Panc1 (cell line): Measurements from ENCODE around the gene N4BP2L1. TPM values are rescaled to one million over a fixed set of nuclear protein-coding genes. Genes with fewer than 3 reads are reported as not detected.

Experiments
- ATAC-seq: fragments of 200-7000 bp; cut with Tn5 transposase; 2 replicates; pipeline ENCODE4 v1.9.1; 2020; ENCODE audit warnings: mild to moderate bottlenecking, moderate library complexity
- BruUV-seq: library from RNA; stranded (reverse); fragments of 400-500 nt; replicated peaks from 2 replicates; lab custom pipeline; 2021; lab: Mats Ljungman, UMichigan
- CTCF ChIA-PET: fragments of 300-600 bp; sonication (Branson Sonifier 250); formaldehyde crosslinking; loops from one replicate; lab custom pipeline; 2022; ENCODE audit warnings: antibody characterized with exemption; lab: Charles Lee
- POLR2A ChIA-PET: fragments of 300-600 bp; sonication (Branson Sonifier 250); formaldehyde crosslinking; loops from one replicate; lab custom pipeline; 2022; ENCODE audit warnings: antibody characterized with exemption; lab: Charles Lee
- DNase-seq: peaks from one replicate; pipeline ENCODE4 v3.0.0-alpha.2; 2010; ENCODE audit warnings: low read depth, low spot score
- H3K27ac ChIP-seq: 2 replicates; pipeline ENCODE4 v1.5.1; 2011; ENCODE audit warnings: mild to moderate bottlenecking, low read length, inconsistent platforms
- H3K27me3 ChIP-seq: fragments of 200-500 bp; sonication (Bioruptor generic); 2 replicates; pipeline ENCODE4 v1.6.0; 2014; ENCODE audit warnings: low read length, inconsistent platforms; ENCODE audit not compliant: control insufficient read depth, insufficient read depth
- H3K36me3 ChIP-seq: fragments of 200-500 bp; sonication (Bioruptor generic); 2 replicates; pipeline ENCODE4 v1.5.1; 2014; ENCODE audit warnings: inconsistent platforms, mild to moderate bottlenecking, low read length, moderate library complexity; ENCODE audit not compliant: control insufficient read depth, insufficient read depth
- H3K4me1 ChIP-seq: 2 replicates; pipeline ENCODE4 v1.5.1; 2011; ENCODE audit warnings: inconsistent platforms, mild to moderate bottlenecking, low read length, moderate library complexity; ENCODE audit not compliant: control insufficient read depth, insufficient read depth
- H3K4me3 ChIP-seq, 2 experiments: 2 replicates each; pipeline ENCODE4 v1.5.1; 2011 to 2012; ENCODE audit warnings: low read depth in 2 of 2, low read length in 2 of 2, mild to moderate bottlenecking in 2 of 2, inconsistent platforms in 1 of 2, moderate library complexity in 1 of 2
- H3K9me3 ChIP-seq: fragments of 200-500 bp; sonication (Bioruptor generic); 2 replicates; pipeline ENCODE4 v1.5.1; 2014; ENCODE audit warnings: low read depth, mild to moderate bottlenecking, inconsistent platforms, low read length, moderate library complexity; ENCODE audit not compliant: control insufficient read depth, insufficient read depth
- POLR2AphosphoS5 ChIP-seq: IDR thresholded peaks from 2 replicates; pipeline ENCODE4 v1.6.1; 2012; ENCODE audit warnings: mild to moderate bottlenecking, low read depth, low read length, moderate library complexity
- SIN3A ChIP-seq: IDR thresholded peaks from 2 replicates; pipeline ENCODE4 v1.6.1; 2012; ENCODE audit warnings: low read depth, mild to moderate bottlenecking, low read length, moderate library complexity, borderline replicate concordance; ENCODE audit not compliant: insufficient read depth
- TCF7L2 ChIP-seq: IDR thresholded peaks from 2 replicates; pipeline ENCODE4 v1.6.1; 2011; ENCODE audit warnings: mild to moderate bottlenecking, low read depth, low read length, inconsistent platforms
- in situ Hi-C: cut with HindIII; loops from 2 replicates; pipeline ENCODE4 v1.10.0; 2016; ENCODE audit warnings: low sequenced_read_pairs, low pct_unique_long_range_greater_than_20kb
- intact Hi-C: fragments of 100-400 bp; cut with micrococcal nuclease; formaldehyde crosslinking; loops from one replicate; pipeline ENCODE4 v1.10.0; 2022; ENCODE audit not compliant: unreplicated experiment
- total RNA-seq: library from RNA; stranded (reverse); gene quantifications from one replicate; pipeline ENCODE4 v1.2.1, GENCODE V29; 2021; ENCODE audit not compliant: unreplicated experiment
- TF ChIP-seq, protein P1 (sequence below): fragments of 450-650 bp; IDR thresholded peaks from 2 replicates; pipeline ENCODE4 v1.5.1; 2017; ENCODE audit warnings: mild to moderate bottlenecking
- TF ChIP-seq, protein P2 (sequence below), 2 experiments: IDR thresholded peaks; 2 replicates each; pipeline ENCODE4 v1.6.1; 2011 to 2012; ENCODE audit warnings: low read depth in 2 of 2, control low read depth in 1 of 2, low read length in 1 of 2, mild to moderate bottlenecking in 1 of 2, moderate library complexity in 1 of 2; ENCODE audit not compliant: insufficient read depth in 1 of 2

N4BP2L1 gene
- total RNA-seq, 1 experiment from 2014 or later, result 1.8 TPM

- no TSS peak for BruUV-seq
- CTCF ChIA-PET, result no interaction called here
- POLR2A ChIA-PET, result no interaction called here
These were observed 45.7 kb upstream of the N4BP2L1 start for GRCh38 chr13:32473650-32474049.

GRCh38 chr13:32472194-32472621 lies 44.3 kb upstream of the N4BP2L1 start:
- DNase-seq (no peak), ATAC-seq (no peak)
- H3K4me3 ChIP-seq, result no peak overlapping the region
- ChIA-PET POLR2A (no interaction called here), CTCF (no interaction called here)
- H3K9me3 ChIP-seq, result no peaks in the 10 kb centered on the region
- H3K36me3 ChIP-seq, result no peaks in the 10 kb centered on the region
- no peaks in the 10 kb centered on the region; the same call in 1 of the 2 replicates for H3K4me1 ChIP-seq
- H3K27me3 ChIP-seq, result no peaks in the 10 kb centered on the region
- BruUV-seq, result no TSS peak
- no peak for TF ChIP-seq SIN3A
- TF ChIP-seq POLR2AphosphoS5, result no peak
- TF ChIP-seq, protein P1, sequence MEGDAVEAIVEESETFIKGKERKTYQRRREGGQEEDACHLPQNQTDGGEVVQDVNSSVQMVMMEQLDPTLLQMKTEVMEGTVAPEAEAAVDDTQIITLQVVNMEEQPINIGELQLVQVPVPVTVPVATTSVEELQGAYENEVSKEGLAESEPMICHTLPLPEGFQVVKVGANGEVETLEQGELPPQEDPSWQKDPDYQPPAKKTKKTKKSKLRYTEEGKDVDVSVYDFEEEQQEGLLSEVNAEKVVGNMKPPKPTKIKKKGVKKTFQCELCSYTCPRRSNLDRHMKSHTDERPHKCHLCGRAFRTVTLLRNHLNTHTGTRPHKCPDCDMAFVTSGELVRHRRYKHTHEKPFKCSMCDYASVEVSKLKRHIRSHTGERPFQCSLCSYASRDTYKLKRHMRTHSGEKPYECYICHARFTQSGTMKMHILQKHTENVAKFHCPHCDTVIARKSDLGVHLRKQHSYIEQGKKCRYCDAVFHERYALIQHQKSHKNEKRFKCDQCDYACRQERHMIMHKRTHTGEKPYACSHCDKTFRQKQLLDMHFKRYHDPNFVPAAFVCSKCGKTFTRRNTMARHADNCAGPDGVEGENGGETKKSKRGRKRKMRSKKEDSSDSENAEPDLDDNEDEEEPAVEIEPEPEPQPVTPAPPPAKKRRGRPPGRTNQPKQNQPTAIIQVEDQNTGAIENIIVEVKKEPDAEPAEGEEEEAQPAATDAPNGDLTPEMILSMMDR, result no peak
- TF ChIP-seq, protein P2, sequence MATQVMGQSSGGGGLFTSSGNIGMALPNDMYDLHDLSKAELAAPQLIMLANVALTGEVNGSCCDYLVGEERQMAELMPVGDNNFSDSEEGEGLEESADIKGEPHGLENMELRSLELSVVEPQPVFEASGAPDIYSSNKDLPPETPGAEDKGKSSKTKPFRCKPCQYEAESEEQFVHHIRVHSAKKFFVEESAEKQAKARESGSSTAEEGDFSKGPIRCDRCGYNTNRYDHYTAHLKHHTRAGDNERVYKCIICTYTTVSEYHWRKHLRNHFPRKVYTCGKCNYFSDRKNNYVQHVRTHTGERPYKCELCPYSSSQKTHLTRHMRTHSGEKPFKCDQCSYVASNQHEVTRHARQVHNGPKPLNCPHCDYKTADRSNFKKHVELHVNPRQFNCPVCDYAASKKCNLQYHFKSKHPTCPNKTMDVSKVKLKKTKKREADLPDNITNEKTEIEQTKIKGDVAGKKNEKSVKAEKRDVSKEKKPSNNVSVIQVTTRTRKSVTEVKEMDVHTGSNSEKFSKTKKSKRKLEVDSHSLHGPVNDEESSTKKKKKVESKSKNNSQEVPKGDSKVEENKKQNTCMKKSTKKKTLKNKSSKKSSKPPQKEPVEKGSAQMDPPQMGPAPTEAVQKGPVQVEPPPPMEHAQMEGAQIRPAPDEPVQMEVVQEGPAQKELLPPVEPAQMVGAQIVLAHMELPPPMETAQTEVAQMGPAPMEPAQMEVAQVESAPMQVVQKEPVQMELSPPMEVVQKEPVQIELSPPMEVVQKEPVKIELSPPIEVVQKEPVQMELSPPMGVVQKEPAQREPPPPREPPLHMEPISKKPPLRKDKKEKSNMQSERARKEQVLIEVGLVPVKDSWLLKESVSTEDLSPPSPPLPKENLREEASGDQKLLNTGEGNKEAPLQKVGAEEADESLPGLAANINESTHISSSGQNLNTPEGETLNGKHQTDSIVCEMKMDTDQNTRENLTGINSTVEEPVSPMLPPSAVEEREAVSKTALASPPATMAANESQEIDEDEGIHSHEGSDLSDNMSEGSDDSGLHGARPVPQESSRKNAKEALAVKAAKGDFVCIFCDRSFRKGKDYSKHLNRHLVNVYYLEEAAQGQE (IDR thresholded peaks at IDR 0.05; ENCODE audit: insufficient read depth in 1 of 2, low read depth in 2 of 2, low read length in 1 of 2), result no peak
- no peak for TF ChIP-seq TCF7L2
- H3K27ac ChIP-seq, result no peak overlapping the region
- intact Hi-C loops, result no loop called here
- in situ Hi-C loops, result no loop called here

More at GRCh38 chr13:32473650-32474049, 45.7 kb upstream of the N4BP2L1 start:
- in situ Hi-C loops, result no loop called here
- Histone ChIP-seq H3K27ac (no peak overlapping the region), H3K4me3 (no peak overlapping the region), H3K36me3 (no peaks in the 10 kb centered on the region), H3K27me3 (no peaks in the 10 kb centered on the region), H3K4me1 (no peaks in the 10 kb centered on the region; the same call in 1 of the 2 replicates), H3K9me3 (no peaks in the 10 kb centered on the region)
- ATAC-seq (no peak), DNase-seq (no peak)
- TF ChIP-seq, protein P2 (IDR thresholded peaks at IDR 0.05; ENCODE audit: insufficient read depth in 1 of 2, low read depth in 2 of 2, low read length in 1 of 2), result no peak
- TF ChIP-seq TCF7L2 (no peak), SIN3A (no peak), POLR2AphosphoS5 (no peak)
- TF ChIP-seq, protein P1, result no peak
- intact Hi-C loops, result no loop called here
